Stimulated activated naive CD8-positive, alpha-beta T cell treated with anti-CD3 and anti-CD28 coated beads, Interleukin-15, amount 100 ng/mL, for 72 hours (primary cell): Measurements from ENCODE around the gene PCGF3.
"Not testable (repeated sequence)": the region's sequence is repeated elsewhere in the genome, so short reads cannot be mapped to it uniquely, and the experiment has no call there.

Source experiments
- ATAC-seq: fragments of 150-1000 bp; cut with Tn5 transposase; 2 replicates; pipeline ENCODE4 v1.10.0; 2021; ENCODE audit warnings: mild to moderate bottlenecking, moderate library complexity
- DNase-seq, 2 donors: peaks; one replicate each; pipeline ENCODE4 v3.0.0; 2021 to 2022
- H3K27ac Mint-ChIP-seq, 2 donors: one replicate each; pipeline ENCODE4 v1.8.0; 2022; ENCODE audit warnings: mild to moderate bottlenecking in 2 of 2, mixed read lengths in 2 of 2, moderate library complexity in 2 of 2
- H3K27me3 Mint-ChIP-seq: one replicate; pipeline ENCODE4 v1.8.0; 2022; ENCODE audit warnings: mixed read lengths
- H3K4me1 Mint-ChIP-seq: one replicate; pipeline ENCODE4 v1.8.0; 2022; ENCODE audit warnings: mild to moderate bottlenecking, mixed read lengths
- H3K4me3 Mint-ChIP-seq, 2 donors: one replicate each; pipeline ENCODE4 v1.8.0; 2022; ENCODE audit warnings: mild to moderate bottlenecking in 2 of 2, mixed read lengths in 2 of 2, moderate library complexity in 1 of 2
- H3K9me3 Mint-ChIP-seq, 2 donors: one replicate each; pipeline ENCODE4 v1.8.0; 2022; ENCODE audit warnings: mixed read lengths in 2 of 2

The PCGF3 gene

DNA sequence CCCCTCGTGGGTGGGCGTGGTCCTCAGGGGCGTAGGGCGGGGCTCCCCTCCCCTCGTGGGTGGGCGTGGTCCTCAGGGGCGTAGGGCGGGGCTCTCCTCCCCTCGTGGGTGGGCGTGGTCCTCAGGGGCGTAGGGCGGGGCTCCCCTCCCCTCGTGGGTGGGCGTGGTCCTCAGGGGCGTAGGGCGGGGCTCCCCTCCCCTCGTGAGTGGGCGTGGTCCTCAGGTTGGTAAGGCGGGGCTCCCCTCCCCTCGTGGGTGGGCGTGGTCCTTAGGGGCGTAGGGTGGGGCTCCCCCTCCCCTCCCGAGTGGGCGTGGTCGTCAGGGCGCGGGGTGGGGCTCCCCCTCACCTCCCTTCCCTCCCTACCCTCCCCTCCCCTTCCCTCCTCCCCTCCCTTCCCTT lies 26.3 kb downstream of the PCGF3 start:
- H3K27me3 Mint-ChIP-seq, H3K4me1 Mint-ChIP-seq, H3K27ac Mint-ChIP-seq, ATAC-seq, H3K9me3 Mint-ChIP-seq, DNase-seq, H3K4me3 Mint-ChIP-seq: not testable (repeated sequence)

DNA sequence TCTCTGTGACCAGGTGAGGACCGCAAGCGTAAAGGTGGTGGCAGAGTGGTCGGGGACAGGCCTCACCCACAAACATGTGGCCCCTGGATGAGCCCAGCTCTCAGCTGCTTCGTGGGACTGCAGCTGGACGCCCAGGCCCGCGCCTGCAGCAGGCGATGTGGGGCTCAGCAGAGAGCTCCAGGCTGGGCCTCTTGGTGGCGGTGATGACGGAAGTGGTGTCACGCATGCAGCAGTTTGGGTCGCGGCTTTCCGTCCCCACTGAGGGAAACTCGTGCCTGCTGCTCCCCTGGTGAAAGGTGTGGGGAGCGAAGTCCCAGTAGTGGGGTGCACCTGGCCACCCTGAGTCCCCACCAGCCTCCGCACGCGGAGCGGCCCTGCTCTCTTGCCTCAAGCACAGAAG lies 26.9 kb downstream of the PCGF3 start:
- H3K27ac Mint-ChIP-seq = no peak overlapping the region
- DNase-seq (no peak), ATAC-seq (no peak)
- peaks cover 7% of the 10 kb centered on the region for H3K4me1 Mint-ChIP-seq
- H3K4me3 Mint-ChIP-seq = no peak overlapping the region
- H3K27me3 Mint-ChIP-seq = no peaks in the 10 kb centered on the region
- no peaks in the 10 kb centered on the region for H3K9me3 Mint-ChIP-seq

DNA sequence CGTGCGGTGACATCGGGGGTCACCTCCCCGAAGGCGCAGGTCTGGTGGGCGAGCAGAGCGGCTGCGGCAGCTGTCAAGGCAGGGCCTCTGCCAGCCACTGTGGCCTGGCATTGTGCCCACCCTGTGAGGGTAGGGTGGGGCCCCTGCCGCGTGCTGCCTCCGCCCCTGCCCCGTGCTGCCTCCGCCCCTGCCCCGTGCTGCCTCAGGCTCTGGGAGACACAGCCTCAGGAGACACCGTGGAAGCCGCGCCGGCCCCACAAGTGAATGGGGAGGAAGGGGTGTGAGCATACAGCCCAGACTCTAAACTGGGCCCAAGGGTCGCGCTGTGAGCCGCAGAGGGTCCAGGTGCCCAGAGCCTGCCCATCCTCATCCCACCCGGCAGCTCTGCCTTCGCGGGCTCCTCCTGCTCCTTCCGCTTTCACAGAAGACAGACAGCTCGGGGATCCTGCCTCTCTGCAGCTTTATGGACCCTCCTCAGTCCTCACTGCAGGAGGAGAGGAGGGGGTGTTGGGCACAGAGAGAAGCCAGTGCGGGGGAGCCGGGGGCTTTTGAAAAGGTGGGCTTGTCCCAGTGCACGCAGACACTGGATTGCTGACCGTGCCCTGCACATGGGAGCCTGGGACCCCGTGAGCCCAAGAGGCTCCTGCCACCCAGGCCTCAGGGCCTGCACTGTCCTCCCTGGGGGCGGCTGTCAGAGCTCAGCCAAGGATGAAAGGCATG lies 27.4 kb downstream of the PCGF3 start:
- H3K9me3 Mint-ChIP-seq = no peaks in the 10 kb centered on the region
- no peak overlapping the region for H3K27ac Mint-ChIP-seq
- peaks cover under 1% of the 10 kb centered on the region for H3K4me1 Mint-ChIP-seq
- no peak for DNase-seq
- no peak for ATAC-seq
- no peaks in the 10 kb centered on the region for H3K27me3 Mint-ChIP-seq
- no peak overlapping the region for H3K4me3 Mint-ChIP-seq

DNA sequence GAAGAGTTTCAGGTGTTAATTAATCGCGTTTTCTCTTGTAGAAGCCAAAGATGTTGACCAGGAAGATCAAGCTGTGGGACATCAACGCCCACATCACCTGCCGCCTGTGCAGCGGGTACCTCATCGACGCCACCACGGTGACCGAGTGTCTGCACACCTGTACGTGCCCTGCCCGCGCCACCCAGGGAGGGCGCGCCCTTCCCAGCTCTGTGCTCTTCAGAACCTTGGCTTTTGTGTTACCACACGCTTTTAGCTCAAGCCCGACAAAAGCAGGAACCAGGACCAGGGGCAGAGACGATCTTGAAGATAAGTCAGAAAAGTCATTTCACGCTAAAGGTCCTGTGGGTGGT lies 28.0 kb downstream of the PCGF3 start:
- Mint-ChIP-seq H3K27ac (no peak overlapping the region), H3K9me3 (no peaks in the 10 kb centered on the region), H3K4me1 (no peaks in the 10 kb centered on the region), H3K27me3 (no peaks in the 10 kb centered on the region), H3K4me3 (no peak overlapping the region)
- no peak for ATAC-seq
- no peak for DNase-seq

DNA sequence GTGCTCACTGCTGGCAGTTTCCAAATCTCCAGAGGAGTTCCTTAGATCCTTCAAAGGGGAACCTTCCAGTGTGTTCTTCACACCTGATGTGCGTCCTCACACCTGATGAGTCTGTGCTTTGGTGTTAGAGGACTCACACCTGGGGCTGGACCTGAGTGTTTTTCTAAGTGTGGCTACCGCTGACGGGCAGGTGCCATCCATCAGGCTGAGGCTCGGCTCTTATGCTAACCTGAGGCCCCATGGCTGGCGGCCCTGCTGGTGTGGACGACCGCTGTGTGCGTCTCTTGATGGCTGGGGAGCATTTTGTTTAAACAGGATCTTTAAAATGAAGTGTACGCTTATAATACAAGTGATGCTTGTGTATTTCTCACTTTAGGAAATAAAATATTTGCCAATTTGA lies 28.4 kb downstream of the PCGF3 start:
- no peak overlapping the region for H3K27ac Mint-ChIP-seq
- H3K27me3 Mint-ChIP-seq = no peaks in the 10 kb centered on the region
- H3K4me1 Mint-ChIP-seq = no peaks in the 10 kb centered on the region
- no peaks in the 10 kb centered on the region for H3K9me3 Mint-ChIP-seq
- no peak for DNase-seq
- H3K4me3 Mint-ChIP-seq = no peak overlapping the region
- no peak for ATAC-seq

DNA sequence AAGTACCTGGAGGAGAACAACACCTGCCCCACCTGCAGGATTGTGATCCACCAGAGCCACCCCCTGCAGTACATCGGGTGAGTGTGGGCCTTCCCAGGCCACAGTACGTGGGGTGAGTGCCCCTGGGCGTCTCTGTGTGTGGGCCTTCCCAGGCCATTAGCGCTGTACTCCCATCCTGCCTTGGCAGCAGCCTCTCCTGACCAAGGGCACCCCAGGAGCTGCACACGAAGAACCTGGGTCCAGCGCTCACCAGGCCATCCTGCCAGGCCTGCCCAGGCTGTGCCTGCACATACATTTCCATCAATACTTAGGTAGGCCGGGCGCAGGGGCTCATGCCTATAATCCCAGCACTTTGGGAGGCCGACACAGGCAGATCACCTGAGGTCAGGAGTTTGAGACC lies 29.3 kb downstream of the PCGF3 start:
- H3K27me3 Mint-ChIP-seq = no peaks in the 10 kb centered on the region
- H3K9me3 Mint-ChIP-seq = no peaks in the 10 kb centered on the region
- ATAC-seq = no peak
- H3K27ac Mint-ChIP-seq = no peak overlapping the region
- DNase-seq = no peak
- H3K4me1 Mint-ChIP-seq = no peaks in the 10 kb centered on the region
- no peak overlapping the region for H3K4me3 Mint-ChIP-seq

DNA sequence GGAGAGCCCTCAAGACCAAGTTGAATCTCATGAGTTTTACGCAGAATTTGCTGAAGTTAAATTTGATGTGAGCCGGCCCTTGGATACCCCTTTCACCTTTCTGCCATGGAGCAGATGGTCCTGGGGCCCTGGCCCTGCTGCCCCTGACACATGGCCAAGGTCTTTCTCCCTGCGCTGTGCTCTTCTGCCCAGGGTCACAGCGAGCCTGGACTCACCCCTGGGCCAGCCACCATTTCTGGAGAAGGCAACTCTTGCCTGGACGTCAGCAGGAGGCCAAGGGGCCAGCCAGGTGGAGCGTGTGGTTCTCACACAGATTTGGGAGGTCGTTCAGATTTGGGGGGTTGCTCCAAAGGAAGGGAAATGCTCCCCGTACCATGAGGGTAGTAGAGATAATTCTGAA lies 30.0 kb downstream of the PCGF3 start:
- no peaks in the 10 kb centered on the region for H3K27me3 Mint-ChIP-seq
- no peak for DNase-seq
- H3K9me3 Mint-ChIP-seq = no peaks in the 10 kb centered on the region
- H3K4me1 Mint-ChIP-seq = no peaks in the 10 kb centered on the region
- ATAC-seq = no peak
- H3K27ac Mint-ChIP-seq = no peak overlapping the region
- H3K4me3 Mint-ChIP-seq = no peak overlapping the region

DNA sequence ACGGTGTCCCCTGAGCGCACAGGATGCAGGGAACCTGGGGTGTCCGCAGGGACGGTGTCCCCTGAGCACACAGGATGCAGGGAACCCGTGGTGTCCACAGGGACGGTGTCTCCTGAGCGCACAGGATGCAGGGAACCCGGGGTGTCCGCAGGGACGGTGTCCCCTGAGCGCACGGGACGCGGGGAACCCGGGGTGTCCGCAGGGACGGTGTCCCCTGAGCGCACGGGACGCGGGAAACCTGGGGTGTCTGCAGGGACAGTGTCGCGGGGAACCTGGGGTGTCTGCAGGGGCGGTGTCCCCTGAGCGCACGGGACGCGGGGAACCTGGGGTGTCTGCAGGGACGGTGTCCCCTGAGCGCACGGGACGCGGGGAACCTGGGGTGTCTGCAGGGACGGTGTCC lies 30.9 kb downstream of the PCGF3 start:
- H3K27me3 Mint-ChIP-seq, H3K27ac Mint-ChIP-seq, H3K4me3 Mint-ChIP-seq, H3K4me1 Mint-ChIP-seq, ATAC-seq, H3K9me3 Mint-ChIP-seq, DNase-seq: not testable (repeated sequence)

DNA sequence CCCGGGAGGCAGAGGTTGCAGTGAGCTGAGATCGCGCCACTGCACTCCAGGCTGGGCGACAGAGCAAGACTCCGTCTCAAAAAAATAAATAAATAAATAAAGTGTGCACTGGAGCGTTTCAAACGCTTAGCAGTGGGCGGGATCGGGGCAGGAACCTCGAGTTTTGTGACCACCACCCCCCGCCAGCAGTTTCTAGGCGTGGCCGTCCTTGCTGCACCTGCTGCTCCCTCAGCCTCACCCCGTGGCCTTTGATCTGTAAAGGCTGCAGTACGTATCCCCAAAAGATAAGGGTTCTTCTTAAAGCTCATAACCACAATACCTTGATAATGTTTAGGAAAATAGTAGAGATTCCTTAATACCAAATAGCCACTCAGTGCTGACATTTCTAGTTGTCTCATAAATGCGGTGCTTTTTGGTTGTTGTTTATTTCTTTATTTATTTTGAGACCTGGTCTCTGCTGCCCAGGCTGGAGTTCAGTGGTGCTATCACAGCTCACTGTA lies 33.2 kb downstream of the PCGF3 start:
- DNase-seq (no peak), ATAC-seq (no peak)
- no peaks in the 10 kb centered on the region for H3K27me3 Mint-ChIP-seq
- no peak overlapping the region for H3K27ac Mint-ChIP-seq
- no peaks in the 10 kb centered on the region for H3K9me3 Mint-ChIP-seq
- peaks cover 7% of the 10 kb centered on the region for H3K4me1 Mint-ChIP-seq
- H3K4me3 Mint-ChIP-seq = no peak overlapping the region

DNA sequence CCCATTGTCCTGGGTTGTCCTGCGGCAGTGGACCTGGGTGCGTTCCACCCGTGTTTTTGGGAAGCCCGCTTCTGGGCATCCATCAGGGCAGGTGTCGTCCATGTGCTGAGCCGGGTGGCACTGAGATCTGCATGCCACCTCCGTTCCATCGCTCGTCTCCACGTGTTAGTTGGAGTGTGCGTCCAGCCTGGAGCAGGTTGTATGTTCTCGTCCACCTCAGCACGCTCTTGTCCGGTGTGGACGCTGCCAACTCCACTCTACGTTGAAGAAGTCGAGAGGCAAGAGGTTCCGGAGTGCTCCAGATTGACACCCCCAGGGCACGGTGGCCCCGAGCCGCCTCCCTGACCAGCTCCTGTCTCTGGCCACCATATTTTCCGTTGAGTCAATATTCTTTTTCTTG lies 33.9 kb downstream of the PCGF3 start:
- no peak for DNase-seq
- no peaks in the 10 kb centered on the region for H3K27me3 Mint-ChIP-seq
- H3K4me3 Mint-ChIP-seq = no peak overlapping the region
- H3K4me1 Mint-ChIP-seq = peaks cover 11% of the 10 kb centered on the region
- no peak overlapping the region for H3K27ac Mint-ChIP-seq
- H3K9me3 Mint-ChIP-seq = no peaks in the 10 kb centered on the region
- no peak for ATAC-seq

DNA sequence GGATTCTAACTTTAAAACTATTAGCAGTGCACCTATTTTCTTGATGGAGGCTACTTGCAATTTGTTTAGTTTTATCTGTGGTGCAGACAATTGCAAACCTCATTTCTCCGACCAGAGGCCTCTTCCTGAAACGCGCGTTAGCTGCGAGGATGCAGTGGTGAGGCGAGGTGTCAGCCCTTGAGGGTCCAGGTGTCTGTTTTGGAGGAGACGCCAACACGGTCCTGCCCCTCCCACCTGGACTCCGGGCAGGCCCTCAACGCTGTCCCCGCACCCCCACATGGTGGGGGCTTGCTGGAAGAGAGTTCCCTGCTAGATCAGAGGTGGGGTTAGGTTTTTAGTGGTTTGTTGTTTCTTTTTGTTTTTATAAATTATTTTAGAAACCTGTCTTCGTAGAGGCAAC lies 34.4 kb downstream of the PCGF3 start:
- Mint-ChIP-seq H3K4me3 (no peak overlapping the region), H3K27me3 (no peaks in the 10 kb centered on the region), H3K9me3 (no peaks in the 10 kb centered on the region), H3K27ac (no peak overlapping the region), H3K4me1 (peaks cover 13% of the 10 kb centered on the region)
- DNase-seq = no peak
- ATAC-seq = no peak

DNA sequence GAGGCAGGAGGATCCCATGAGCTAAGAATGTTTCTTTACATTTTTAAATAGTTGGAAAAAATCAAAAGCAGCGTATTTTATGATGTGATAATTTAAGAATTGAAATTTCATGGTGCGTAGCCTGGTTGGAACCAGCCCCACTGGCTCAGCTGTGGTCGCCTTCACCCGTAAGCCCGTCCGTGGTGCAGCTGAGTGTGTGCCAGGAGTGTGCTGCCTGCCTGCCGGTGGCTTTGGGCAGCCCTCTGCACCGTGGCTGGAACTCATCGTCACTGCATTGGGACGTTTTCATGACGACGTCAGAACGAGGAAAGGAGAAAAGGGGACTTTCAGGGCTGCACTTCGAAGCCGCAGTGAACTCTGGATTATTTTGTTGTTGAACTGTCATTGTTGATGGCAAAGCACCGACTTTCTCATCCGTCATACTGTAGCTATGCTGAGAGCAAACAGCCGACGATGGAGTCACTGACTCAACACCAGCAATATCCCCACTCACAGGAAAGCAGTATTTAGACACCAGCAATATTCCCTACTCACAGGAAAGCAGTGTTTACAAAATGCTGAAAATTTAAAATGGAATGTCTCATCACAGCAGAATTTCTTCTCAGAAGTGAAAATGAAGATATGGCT lies 35.1 kb downstream of the PCGF3 start:
- Mint-ChIP-seq H3K27ac (no peak overlapping the region), H3K4me3 (no peak overlapping the region), H3K27me3 (no peaks in the 10 kb centered on the region), H3K4me1 (peaks cover 13% of the 10 kb centered on the region), H3K9me3 (no peaks in the 10 kb centered on the region)
- ATAC-seq (no peak), DNase-seq (no peak)

DNA sequence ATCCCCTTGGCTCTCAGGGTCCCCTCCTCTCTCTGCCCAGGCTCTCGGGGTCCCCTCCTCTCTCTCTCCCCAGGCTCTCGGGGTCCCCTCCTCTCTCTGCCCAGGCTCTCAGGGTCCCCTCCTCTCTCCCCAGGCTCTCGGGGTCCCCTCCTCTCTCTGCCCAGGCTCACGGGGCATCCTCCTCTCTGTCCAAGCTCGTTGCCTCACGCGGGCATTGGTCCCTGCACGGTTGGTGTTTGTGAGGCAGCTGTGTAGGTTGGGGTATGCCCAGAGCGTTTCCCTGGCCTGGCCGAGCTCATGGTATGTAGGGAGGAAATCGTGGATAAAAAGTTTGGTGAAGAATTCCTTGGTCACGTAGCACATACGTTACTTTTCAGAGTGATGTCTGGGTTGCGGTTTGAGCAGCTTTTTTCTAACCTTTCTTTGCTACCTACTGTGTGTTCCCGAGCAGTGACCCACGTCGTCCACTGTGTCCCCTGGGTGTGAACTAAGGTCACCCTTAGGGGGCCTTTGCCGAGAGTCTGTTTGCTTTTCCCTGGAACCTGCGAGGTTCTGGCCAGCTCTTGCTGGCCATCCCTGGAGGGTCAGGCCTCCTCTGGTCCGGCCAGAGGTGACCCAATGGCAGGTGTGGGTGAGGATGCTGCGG lies 36.6 kb downstream of the PCGF3 start:
- H3K27me3 Mint-ChIP-seq = no peaks in the 10 kb centered on the region
- ATAC-seq (peak; percentile 32), DNase-seq (no peak)
- no peaks in the 10 kb centered on the region for H3K9me3 Mint-ChIP-seq
- H3K4me3 Mint-ChIP-seq = no peak overlapping the region
- H3K27ac Mint-ChIP-seq = peak overlapping the region in 1 of 2 donors; percentile 60
- peaks cover 13% of the 10 kb centered on the region for H3K4me1 Mint-ChIP-seq

DNA sequence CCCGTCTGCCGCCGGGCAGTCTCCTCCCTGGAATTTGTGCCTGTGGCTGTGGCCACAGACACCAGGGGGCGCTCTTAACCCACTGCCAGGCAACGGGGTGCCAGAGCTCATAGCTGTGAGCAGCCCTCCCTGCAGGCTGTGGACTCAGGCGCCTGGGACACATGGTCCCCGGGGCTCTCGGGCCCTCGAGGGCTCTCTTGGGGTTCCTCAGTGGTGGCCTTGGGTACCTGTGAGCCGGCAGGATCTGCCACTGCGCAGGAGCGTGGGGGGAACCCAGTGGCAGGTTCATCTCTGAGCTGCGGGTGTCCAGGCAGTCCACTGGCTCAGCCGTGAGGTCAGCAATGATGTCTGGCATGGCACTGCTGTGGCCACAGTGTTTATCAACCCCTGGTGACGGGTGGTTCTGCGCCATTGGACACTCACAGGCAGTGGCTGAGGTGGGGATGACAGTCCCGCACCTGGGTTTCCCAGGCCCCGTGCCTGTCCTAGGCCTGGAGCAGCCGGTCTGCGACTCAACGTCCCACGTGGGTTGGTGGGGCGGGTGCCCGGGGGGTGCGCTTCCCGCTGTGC lies 37.2 kb downstream of the PCGF3 start:
- Mint-ChIP-seq H3K27ac (no peak overlapping the region), H3K4me1 (peaks cover 13% of the 10 kb centered on the region), H3K4me3 (no peak overlapping the region), H3K27me3 (no peaks in the 10 kb centered on the region), H3K9me3 (no peaks in the 10 kb centered on the region)
- peak; percentile 74 to 78 for DNase-seq
- ATAC-seq = peak; percentile 93

DNA sequence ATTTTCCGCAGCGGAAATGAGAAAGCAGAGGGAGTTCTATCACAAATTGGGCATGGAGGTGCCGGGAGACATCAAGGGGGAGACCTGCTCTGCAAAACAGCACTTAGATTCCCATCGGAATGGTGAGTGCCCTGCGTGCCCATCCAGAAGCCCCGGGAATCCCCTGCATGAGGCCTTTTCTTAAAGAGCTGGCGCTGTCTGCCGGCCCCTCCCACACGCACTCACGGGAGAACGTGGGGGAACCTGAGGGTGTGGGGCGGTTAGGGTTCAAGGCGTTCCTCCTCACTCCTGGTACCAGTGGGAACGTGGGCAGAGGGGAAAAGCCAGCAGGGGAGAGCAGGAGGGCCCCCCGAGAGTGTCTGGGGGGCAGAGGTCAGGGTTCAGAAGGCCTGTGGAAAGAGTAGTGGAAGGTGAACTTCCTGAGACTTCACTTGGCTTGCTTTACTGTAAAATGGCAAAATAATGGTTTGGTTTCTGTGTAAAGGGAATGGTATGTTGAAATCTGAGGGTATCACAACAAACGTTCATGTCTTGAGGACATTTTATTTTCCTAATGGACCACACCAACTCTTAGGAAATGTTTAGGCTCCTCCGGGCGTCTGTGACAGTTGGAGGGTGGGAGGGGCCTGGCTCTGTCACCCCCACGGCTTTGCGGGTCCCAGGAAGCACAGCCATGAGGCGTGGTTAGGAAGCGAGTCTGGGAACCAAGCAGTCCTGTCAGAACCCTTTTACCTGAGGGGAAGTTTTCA lies 38.0 kb downstream of the PCGF3 start:
- Mint-ChIP-seq H3K27ac (no peak overlapping the region), H3K4me3 (no peak overlapping the region), H3K9me3 (no peaks in the 10 kb centered on the region), H3K27me3 (no peaks in the 10 kb centered on the region), H3K4me1 (peaks cover 13% of the 10 kb centered on the region)
- ATAC-seq (no peak), DNase-seq (no peak)
